CD4-positive, alpha-beta T cell (primary cell): ENCODE measurements around the gene TMEM131L. TPM values are rescaled to one million over a fixed set of nuclear protein-coding genes. Genes with fewer than 3 reads are reported as not detected.
"Not testable (repeated sequence)": the region's sequence is repeated elsewhere in the genome, so short reads cannot be mapped to it uniquely, and the experiment has no call there.

ENCODE experiments used
- ATAC-seq: fragments of 200-7000 bp; cut with Tn5 transposase; one replicate; pipeline ENCODE4 v1.10.0; 2022; ENCODE audit warnings: mild to moderate bottlenecking; ENCODE audit not compliant: poor library complexity
- CTCF ChIA-PET: fragments of 350-600 bp; sonication (Branson Sonifier 250); formaldehyde crosslinking; loops from one replicate; lab custom pipeline; 2021; ENCODE audit warnings: antibody characterized with exemption, inconsistent platforms; lab: Charles Lee
- POLR2A ChIA-PET: fragments of 350-600 bp; sonication (Branson Sonifier 250); formaldehyde crosslinking; loops from one replicate; lab custom pipeline; 2021; ENCODE audit warnings: antibody characterized with exemption, inconsistent platforms; lab: Charles Lee
- DNase-seq, 14 experiments: peaks; one replicate each; pipeline ENCODE4 v3.0.0-alpha.2; 2013 to 2020; ENCODE audit warnings: mixed read lengths in 2 of 14
- H3K27ac ChIP-seq, 2 donors: one replicate each; pipeline versions ENCODE4 v1.5.1 to v1.7.0; 2013; ENCODE audit warnings: low read length in 2 of 2, low read depth in 1 of 2, mild to moderate bottlenecking in 1 of 2
- H3K27me3 ChIP-seq, 2 experiments: 1 replicate in 1 of 2; 2 replicates in 1 of 2; pipeline versions ENCODE4 v1.6.1 to v1.7.0; 2013; ENCODE audit warnings: low read length in 2 of 2, control low read depth in 1 of 2, mild to moderate bottlenecking in 1 of 2, moderate library complexity in 1 of 2; ENCODE audit not compliant: insufficient read depth in 2 of 2, control insufficient read depth in 1 of 2
- H3K36me3 ChIP-seq: one replicate; pipeline ENCODE4 v1.6.1; 2013; ENCODE audit warnings: low read length, control low read depth; ENCODE audit not compliant: insufficient read depth
- H3K4me1 ChIP-seq: one replicate; pipeline ENCODE4 v1.6.1; 2013; ENCODE audit warnings: low read length, control low read depth; ENCODE audit not compliant: insufficient read depth
- H3K4me3 ChIP-seq: one replicate; pipeline ENCODE4 v1.5.1; 2013; ENCODE audit warnings: mild to moderate bottlenecking, low read length, moderate library complexity
- H3K9me3 ChIP-seq, 2 experiments: 1 replicate in 1 of 2; 2 replicates in 1 of 2; pipeline versions ENCODE4 v1.6.1 to v1.7.0; 2013; ENCODE audit warnings: low read length in 2 of 2, mild to moderate bottlenecking in 2 of 2, control low read depth in 1 of 2, moderate library complexity in 1 of 2; ENCODE audit not compliant: control insufficient read depth in 1 of 2, insufficient read depth in 1 of 2
- H3K27ac Mint-ChIP-seq: one replicate; pipeline ENCODE4 v1.8.0; 2020; ENCODE audit warnings: mixed read lengths
- H3K27me3 Mint-ChIP-seq: one replicate; pipeline ENCODE4 v1.8.0; 2021; ENCODE audit warnings: mixed read lengths
- H3K36me3 Mint-ChIP-seq: one replicate; pipeline ENCODE4 v1.8.0; 2021; ENCODE audit warnings: low read depth, mixed read lengths
- H3K4me1 Mint-ChIP-seq: one replicate; pipeline ENCODE4 v1.8.0; 2021; ENCODE audit warnings: low read depth, mixed read lengths
- H3K4me3 Mint-ChIP-seq: one replicate; pipeline ENCODE4 v1.8.0; 2020; ENCODE audit warnings: mild to moderate bottlenecking, mixed read lengths
- H3K9me3 Mint-ChIP-seq: one replicate; pipeline ENCODE4 v1.8.0; 2020; ENCODE audit warnings: mixed read lengths
- intact Hi-C, 2 experiments: fragments of 100-400 bp; cut with DNase I in 1 of 2; cut with micrococcal nuclease in 1 of 2; formaldehyde crosslinking; loops; one replicate each; pipeline versions ENCODE4 v1.15.1 to v1.9.0; 2023 to 2025; cut with DNase I, micrococcal nuclease
- total RNA-seq, 174 experiments: library from RNA in 2 of 174; stranded (reverse) in 2 of 174; gene quantifications; one replicate each; pipeline ENCODE4 v1.2.3 and lab custom pipeline; 2021 to 2026
- TF ChIP-seq, protein P1 (sequence below): fragments of 200-600 bp; IDR thresholded peaks from one replicate; pipeline ENCODE4 v1.8.0; 2022; ENCODE audit warnings: antibody characterized with exemption, mild to moderate bottlenecking

The TMEM131L gene
- total RNA-seq, 2 experiments from 2014 or later = 101 to 106 TPM

DNA sequence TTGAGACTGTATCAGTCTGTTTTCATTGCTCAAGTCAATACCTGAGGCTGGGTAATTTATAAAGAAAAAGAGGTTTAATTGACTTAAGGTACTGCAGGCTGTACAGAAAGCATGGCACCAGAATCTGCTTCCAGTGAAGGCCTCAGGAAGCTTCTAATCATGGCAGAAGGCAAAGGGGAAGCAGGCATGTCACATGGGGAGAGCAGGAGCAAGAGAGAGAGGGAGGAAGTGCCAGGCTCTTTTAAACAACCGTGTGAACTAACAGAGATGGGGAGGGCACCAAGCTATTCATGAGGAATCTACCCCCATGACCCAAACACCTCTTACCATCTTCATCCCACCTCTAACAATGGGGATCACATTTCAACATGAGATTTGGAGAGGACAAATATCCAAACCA is 7.2 kb upstream of the TMEM131L start:
- ChIA-PET CTCF (no interaction called here), POLR2A (no interaction called here)
- Mint-ChIP-seq H3K27me3 (no peaks in the 10 kb centered on the region), H3K36me3 (no peaks in the 10 kb centered on the region), H3K4me3 (no peak overlapping the region), H3K9me3 (no peaks in the 10 kb centered on the region), H3K4me1 (no peaks in the 10 kb centered on the region), H3K27ac (no peak overlapping the region)
- Histone ChIP-seq H3K4me3 (no peak overlapping the region), H3K4me1 (no peaks in the 10 kb centered on the region), H3K27ac (no peak overlapping the region), H3K36me3 (no peaks in the 10 kb centered on the region), H3K27me3 (no peaks in the 10 kb centered on the region), H3K9me3 (no peaks in the 10 kb centered on the region)
- intact Hi-C loops = no loop called here
- ATAC-seq (no peak), DNase-seq (no peak)
- TF ChIP-seq, protein P1, sequence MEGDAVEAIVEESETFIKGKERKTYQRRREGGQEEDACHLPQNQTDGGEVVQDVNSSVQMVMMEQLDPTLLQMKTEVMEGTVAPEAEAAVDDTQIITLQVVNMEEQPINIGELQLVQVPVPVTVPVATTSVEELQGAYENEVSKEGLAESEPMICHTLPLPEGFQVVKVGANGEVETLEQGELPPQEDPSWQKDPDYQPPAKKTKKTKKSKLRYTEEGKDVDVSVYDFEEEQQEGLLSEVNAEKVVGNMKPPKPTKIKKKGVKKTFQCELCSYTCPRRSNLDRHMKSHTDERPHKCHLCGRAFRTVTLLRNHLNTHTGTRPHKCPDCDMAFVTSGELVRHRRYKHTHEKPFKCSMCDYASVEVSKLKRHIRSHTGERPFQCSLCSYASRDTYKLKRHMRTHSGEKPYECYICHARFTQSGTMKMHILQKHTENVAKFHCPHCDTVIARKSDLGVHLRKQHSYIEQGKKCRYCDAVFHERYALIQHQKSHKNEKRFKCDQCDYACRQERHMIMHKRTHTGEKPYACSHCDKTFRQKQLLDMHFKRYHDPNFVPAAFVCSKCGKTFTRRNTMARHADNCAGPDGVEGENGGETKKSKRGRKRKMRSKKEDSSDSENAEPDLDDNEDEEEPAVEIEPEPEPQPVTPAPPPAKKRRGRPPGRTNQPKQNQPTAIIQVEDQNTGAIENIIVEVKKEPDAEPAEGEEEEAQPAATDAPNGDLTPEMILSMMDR = no peak

DNA sequence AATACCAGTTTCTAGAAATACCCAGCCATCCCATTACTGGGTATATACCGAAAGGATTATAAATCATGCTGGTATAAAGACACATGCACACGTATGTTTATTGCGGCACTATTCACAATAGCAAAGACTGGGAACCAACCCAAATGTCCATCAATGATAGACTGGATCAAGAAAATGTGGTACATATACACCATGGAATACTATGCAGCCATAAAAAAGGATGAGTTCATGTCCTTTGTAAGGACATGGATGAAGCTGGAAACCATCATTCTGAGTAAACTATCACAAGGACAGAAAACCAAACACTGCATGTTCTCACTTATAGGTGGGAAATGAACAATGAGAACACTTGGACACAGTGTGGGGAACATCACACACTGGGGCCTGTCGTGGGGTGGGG is 4.6 kb upstream of the TMEM131L start:
- H3K27ac ChIP-seq, CTCF ChIA-PET, H3K4me3 Mint-ChIP-seq, H3K27me3 ChIP-seq, DNase-seq, H3K4me1 ChIP-seq, H3K4me3 ChIP-seq, H3K36me3 ChIP-seq, H3K27me3 Mint-ChIP-seq, H3K9me3 ChIP-seq, H3K9me3 Mint-ChIP-seq, POLR2A ChIA-PET, H3K27ac Mint-ChIP-seq, ATAC-seq: not testable (repeated sequence)
- Mint-ChIP-seq H3K36me3 (peaks cover 11% of the 10 kb centered on the region), H3K4me1 (peaks cover 16% of the 10 kb centered on the region)
- intact Hi-C loops = loop anchor here in 1 of 2 experiments (10.0 kb wide), 1 partner anchor 113 kb away; no protein-coding TSS in a partner anchor

DNA sequence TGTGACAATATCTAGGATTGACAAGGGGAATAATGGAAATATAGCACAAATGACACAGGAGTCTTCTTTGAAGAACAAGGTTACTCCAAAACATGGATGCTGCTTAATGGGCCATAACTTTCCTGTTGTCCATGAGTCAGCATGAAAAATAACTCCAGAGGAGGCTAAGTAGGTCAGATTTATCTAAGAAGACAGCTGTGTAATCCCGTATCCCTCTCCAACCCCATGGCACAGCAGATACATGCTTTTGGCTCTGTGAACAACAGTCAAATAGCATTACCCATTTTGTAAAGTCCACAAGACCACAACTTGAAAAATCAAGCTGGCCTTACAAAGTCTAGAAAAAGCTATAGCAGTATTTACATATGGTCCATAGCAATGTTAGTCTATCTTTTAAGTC is 2.1 kb upstream of the TMEM131L start:
- Mint-ChIP-seq H3K36me3 (peaks cover 35% of the 10 kb centered on the region), H3K4me3 (peak overlapping the region; percentile 99), H3K27me3 (no peaks in the 10 kb centered on the region), H3K27ac (peak overlapping the region; percentile 91), H3K4me1 (peaks cover 30% of the 10 kb centered on the region), H3K9me3 (no peaks in the 10 kb centered on the region)
- no peak for ATAC-seq
- H3K4me3 ChIP-seq = no peak overlapping the region
- CTCF ChIA-PET = interaction anchor here (6.4 kb wide), 1 partner anchor 31 kb away, joined by 33 read pairs; no protein-coding TSS in a partner anchor
- no peak for DNase-seq
- TF ChIP-seq, protein P1 = no peak
- POLR2A ChIA-PET = interaction anchor here (4.4 to 21.1 kb wide), 3 partner anchors 29 to 108 kb away, joined by 67 to 434 read pairs (median 90); no protein-coding TSS in a partner anchor
- H3K27ac ChIP-seq = no peak overlapping the region
- no peaks in the 10 kb centered on the region for H3K36me3 ChIP-seq
- peaks cover 7% of the 10 kb centered on the region for H3K4me1 ChIP-seq
- intact Hi-C loops = loop anchor here (2.0 to 10.0 kb wide), 2 partner anchors 27 to 111 kb away; no protein-coding TSS in a partner anchor
- no peaks in the 10 kb centered on the region for H3K9me3 ChIP-seq
- H3K27me3 ChIP-seq = no peaks in the 10 kb centered on the region
